SU-DHL-6 (cell line): ENCODE measurements around the gene LRRC7.

Experiments
- CTCF ChIP-seq: fragments of 200-600 bp; sonication (generic); IDR thresholded peaks from one replicate; pipeline ENCODE4 v1.5.1; 2017; ENCODE audit warnings: antibody characterized with exemption, mild to moderate bottlenecking, low read length, moderate library complexity; ENCODE audit not compliant: insufficient read depth, poor library complexity, severe bottlenecking
- EZH2phosphoT487 ChIP-seq: fragments of 200-600 bp; sonication (generic), shearing (Covaris generic); conservative IDR thresholded peaks from 2 replicates; pipeline ENCODE4 v1.6.1; 2018; ENCODE audit warnings: mild to moderate bottlenecking, antibody characterized with exemption, low read length, moderate library complexity, mixed read lengths

- TF ChIP-seq CTCF (no peak), EZH2phosphoT487 (no peak)
Observed at GRCh38 chr1:70115315-70115714, 547.6 kb downstream of the LRRC7 start.
